GM12873 (cell line): Measurements from ENCODE around the gene TALDO1.
A peak's percentile ranks its signal among the peaks of the same experiment; 100 is the strongest.

Source experiments
- TF ChIP-seq, protein P1 (sequence below): IDR thresholded peaks from 2 replicates; pipeline ENCODE4 v1.5.1; 2012; ENCODE audit warnings: low read depth, mild to moderate bottlenecking, moderate library complexity, low read length, control low read depth; ENCODE audit not compliant: insufficient read depth; ENCODE audit errors: missing control alignments

The TALDO1 gene

DNA sequence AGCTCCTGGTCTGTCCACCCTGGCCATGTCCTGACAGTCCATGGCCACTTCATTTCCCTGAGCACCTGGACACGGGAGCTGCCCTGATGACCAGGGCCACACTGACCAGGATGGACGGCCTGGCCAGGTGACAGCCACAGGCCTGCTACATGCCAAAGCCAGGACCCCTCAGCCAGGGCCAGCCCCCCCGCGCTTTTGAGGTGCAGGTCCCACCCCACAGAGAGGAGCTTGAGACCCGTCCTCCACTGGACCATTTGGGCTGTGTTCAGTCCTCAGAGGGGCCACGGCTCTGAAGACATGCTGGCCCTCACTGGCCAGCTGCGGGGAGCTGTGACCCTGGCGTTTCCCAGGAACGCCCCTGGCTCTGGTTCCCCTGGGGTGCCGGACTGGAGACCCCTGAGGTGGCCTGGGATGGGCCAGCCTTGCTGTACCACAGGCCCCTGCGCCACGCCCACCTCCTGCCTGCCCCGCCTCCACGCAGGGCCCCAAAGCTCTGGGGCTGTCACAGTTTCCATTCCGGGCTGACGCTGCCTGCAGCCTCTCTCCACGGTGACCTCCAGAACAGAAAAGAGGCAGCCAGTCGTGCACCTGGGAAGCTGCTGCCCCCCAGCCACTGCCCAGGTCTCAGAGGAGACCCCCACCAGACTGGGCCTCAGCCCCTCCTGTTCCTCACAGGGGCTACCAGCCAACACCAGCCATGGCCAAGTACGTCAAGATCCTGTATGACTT is 23.1 kb upstream of the TALDO1 start:
- TF ChIP-seq, protein P1, sequence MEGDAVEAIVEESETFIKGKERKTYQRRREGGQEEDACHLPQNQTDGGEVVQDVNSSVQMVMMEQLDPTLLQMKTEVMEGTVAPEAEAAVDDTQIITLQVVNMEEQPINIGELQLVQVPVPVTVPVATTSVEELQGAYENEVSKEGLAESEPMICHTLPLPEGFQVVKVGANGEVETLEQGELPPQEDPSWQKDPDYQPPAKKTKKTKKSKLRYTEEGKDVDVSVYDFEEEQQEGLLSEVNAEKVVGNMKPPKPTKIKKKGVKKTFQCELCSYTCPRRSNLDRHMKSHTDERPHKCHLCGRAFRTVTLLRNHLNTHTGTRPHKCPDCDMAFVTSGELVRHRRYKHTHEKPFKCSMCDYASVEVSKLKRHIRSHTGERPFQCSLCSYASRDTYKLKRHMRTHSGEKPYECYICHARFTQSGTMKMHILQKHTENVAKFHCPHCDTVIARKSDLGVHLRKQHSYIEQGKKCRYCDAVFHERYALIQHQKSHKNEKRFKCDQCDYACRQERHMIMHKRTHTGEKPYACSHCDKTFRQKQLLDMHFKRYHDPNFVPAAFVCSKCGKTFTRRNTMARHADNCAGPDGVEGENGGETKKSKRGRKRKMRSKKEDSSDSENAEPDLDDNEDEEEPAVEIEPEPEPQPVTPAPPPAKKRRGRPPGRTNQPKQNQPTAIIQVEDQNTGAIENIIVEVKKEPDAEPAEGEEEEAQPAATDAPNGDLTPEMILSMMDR, result no peak

DNA sequence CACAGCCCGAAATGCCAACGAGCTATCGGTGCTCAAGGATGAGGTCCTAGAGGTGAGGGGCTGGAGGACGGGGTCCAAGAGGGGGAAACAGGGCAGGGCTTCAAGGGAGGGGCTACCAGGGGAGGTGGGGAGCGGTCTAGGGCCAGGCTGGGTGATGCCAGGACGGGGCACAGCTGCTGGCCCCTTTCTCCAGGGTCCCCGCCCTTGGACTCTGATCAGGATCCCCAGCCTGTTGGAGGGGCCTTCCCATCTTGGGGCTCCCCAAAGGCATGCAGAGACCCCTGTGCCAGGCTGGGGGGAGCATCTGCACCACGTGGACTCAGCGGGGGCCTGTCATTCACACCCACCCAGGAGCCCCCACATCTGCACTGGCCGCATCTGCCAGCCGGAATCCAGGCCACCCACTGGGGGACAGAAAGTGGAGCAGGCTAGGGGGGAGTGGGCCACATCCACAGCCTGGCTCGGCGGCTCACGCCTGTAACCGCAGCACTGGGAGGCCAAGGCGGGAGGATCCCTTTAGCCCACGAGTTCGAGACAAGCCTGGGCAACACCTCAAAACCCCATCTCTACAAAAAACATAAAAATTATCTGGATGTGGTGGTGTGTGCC is 22.4 kb upstream of the TALDO1 start:
- TF ChIP-seq, protein P1, result no peak

DNA sequence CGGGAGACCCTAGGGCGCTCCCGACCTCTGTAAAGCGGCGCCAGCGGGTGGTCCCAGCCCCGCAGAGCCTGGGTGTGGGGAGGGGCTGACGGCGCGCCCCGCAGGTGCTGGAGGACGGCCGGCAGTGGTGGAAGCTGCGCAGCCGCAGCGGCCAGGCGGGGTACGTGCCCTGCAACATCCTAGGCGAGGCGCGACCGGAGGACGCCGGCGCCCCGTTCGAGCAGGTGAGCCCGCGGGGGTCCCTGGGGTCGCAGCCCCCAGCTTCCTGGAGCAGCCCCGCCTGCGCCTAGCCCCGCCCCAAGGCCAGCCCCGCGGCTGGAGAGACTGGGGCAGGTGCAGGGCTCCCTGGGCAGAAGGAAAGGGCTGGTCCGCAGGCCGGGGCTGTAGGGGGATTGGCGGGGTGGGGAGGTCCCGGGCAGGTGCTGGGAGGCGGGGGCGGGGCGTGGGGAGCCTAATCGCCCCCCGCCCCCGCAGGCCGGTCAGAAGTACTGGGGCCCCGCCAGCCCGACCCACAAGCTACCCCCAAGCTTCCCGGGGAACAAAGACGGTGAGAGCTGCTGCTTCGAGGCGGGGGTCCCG is 21.6 kb upstream of the TALDO1 start:
- TF ChIP-seq, protein P1, result no peak

DNA sequence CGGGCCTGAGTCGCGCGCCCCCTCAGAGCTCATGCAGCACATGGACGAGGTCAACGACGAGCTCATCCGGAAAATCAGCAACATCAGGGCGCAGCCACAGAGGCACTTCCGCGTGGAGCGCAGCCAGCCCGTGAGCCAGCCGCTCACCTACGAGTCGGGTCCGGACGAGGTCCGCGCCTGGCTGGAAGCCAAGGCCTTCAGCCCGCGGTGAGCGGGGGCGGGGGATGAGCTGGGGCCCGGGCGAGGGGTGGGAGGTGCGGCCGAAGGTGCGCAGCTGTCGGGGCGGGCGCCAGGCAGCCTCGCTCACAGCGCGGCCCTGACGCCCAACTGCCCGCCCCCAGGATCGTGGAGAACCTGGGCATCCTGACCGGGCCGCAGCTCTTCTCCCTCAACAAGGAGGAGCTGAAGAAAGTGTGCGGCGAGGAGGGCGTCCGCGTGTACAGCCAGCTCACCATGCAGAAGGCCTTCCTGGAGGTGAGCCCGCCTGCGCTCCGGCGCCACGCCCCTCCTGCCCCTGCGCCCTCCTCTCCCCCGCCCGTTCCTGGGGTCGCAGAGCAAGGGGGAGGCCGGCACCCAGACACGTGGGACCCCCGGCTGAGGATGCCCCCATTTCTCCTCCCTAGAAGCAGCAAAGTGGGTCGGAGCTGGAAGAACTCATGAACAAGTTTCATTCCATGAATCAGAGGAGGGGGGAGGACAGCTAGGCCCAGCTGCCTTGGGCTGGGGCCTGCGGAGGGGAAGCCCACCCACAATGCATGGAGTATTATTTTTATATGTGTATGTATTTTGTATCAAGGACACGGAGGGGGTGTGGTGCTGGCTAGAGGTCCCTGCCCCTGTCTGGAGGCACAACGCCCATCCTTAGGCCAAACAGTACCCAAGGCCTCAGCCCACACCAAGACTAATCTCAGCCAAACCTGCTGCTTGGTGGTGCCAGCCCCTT is 20.7 kb upstream of the TALDO1 start:
- TF ChIP-seq, protein P1, result no peak

DNA sequence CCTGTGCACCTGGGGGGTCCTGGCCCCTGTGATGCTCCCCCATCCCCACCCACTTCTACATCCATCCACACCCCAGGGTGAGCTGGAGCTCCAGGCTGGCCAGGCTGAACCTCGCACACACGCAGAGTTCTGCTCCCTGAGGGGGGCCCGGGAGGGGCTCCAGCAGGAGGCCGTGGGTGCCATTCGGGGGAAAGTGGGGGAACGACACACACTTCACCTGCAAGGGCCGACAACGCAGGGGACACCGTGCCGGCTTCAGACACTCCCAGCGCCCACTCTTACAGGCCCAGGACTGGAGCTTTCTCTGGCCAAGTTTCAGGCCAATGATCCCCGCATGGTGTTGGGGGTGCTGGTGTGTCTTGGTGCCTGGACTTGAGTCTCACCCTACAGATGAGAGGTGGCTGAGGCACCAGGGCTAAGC is 20.0 kb upstream of the TALDO1 start:
- TF ChIP-seq, protein P1, result no peak

DNA sequence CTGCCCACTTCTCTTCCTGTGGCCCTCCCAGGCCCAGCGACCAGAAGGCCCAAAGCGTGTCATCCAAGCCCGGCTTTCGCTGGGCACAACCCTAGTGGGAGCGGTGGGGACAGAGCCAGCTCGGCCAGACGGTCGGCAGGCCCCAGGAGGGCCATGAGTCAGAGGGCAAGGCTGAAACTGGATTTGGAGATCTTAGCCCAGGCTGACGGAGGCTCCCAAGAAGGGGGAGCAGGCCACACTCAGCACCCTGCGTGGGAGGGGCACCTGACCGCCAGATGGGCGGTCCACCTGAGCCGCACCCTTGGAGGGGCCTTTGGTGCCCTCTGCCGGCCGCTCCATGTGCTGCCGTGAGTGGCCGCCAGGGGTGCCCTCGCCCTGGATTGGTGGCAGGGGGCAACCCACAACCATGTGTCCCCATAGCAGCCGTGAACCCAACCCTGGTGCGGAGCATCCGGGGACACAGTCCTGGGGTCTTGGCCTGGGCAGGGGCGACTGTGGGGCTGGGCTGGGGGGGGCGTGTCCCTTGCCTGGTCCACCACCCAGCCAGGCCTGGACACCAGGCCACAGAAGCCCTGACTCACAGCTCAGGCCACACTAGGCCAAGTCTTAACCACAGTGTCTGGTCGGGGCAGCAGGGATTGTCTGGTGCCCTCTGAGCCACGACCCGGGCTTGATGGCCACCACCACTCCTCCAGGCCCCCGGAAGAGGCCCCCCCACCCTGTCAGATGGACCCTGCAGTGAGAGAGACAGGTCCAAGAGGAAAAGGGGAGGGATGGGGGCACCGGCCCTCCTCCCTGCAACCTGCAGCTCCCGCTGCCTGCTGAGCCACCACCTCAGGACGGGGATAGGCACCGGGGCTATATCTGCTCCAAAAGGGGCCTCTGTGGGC is 19.2 kb upstream of the TALDO1 start:
- TF ChIP-seq, protein P1, result peak; percentile 99
